Neural cell (in vitro differentiated cells): ENCODE data around the gene PDYN.

Experiments
- CTCF ChIP-seq: fragments of 450-650 bp; IDR thresholded peaks from 2 replicates; pipeline ENCODE4 v1.5.1; 2014; ENCODE audit warnings: antibody characterized with exemption, mild to moderate bottlenecking, moderate library complexity; ENCODE audit not compliant: poor library complexity, severe bottlenecking
- EP300 ChIP-seq: fragments of 450-650 bp; conservative IDR thresholded peaks from 2 replicates; pipeline ENCODE4 v1.6.1; 2014; ENCODE audit warnings: antibody characterized with exemption, mild to moderate bottlenecking, moderate library complexity; ENCODE audit not compliant: poor library complexity, severe bottlenecking
- MXI1 ChIP-seq: fragments of 450-650 bp; conservative IDR thresholded peaks from 2 replicates; pipeline ENCODE4 v1.6.1; 2014; ENCODE audit warnings: antibody characterized with exemption, mild to moderate bottlenecking; ENCODE audit not compliant: poor library complexity, severe bottlenecking
- POLR2AphosphoS5 ChIP-seq: IDR thresholded peaks from 2 replicates; pipeline ENCODE4 v1.6.1; 2012
- RAD21 ChIP-seq: fragments of 450-650 bp; conservative IDR thresholded peaks from 2 replicates; pipeline ENCODE4 v1.6.1; 2014; ENCODE audit warnings: antibody characterized with exemption, mild to moderate bottlenecking, moderate library complexity
- REST ChIP-seq: IDR thresholded peaks from 2 replicates; pipeline ENCODE4 v1.6.1; 2012; ENCODE audit warnings: borderline replicate concordance
- TAF1 ChIP-seq: IDR thresholded peaks from 2 replicates; pipeline ENCODE4 v1.6.1; 2012; ENCODE audit warnings: low read depth

GRCh38 chr20:1983301-1983700 lies 10.6 kb downstream of the PDYN start:
- TF ChIP-seq CTCF (no peak), REST (no peak), POLR2AphosphoS5 (no peak), RAD21 (no peak), EP300 (no peak), TAF1 (no peak), MXI1 (no peak)
